AG09309 (cell line): ENCODE results near the gene THOC1.

ENCODE experiments used
- DNase-seq: peaks from one replicate; pipeline ENCODE4 v3.0.0-alpha.2; 2010; ENCODE audit warnings: low read depth
- H3K4me3 ChIP-seq: 2 replicates; pipeline ENCODE4 v1.5.1; 2011; ENCODE audit warnings: mild to moderate bottlenecking, low read depth, low read length, moderate library complexity; ENCODE audit not compliant: control insufficient read depth
- CTCF ChIP-seq: IDR thresholded peaks from 2 replicates; pipeline ENCODE4 v1.5.1; 2011; ENCODE audit warnings: mild to moderate bottlenecking, low read depth, low read length, inconsistent platforms; ENCODE audit not compliant: insufficient read depth, control insufficient read depth; ENCODE audit errors: missing control alignments

Gene THOC1

GRCh38 chr18:306608-307255 lies 38.9 kb upstream of the THOC1 start:
- no peak for DNase-seq
- no peak for TF ChIP-seq CTCF
- no peak overlapping the region for H3K4me3 ChIP-seq

- no peak overlapping the region for H3K4me3 ChIP-seq
- no peak for DNase-seq
- no peak for TF ChIP-seq CTCF
These were observed 37.2 kb upstream of the THOC1 start for GRCh38 chr18:305003-305501.

GRCh38 chr18:303607-304006 lies 35.8 kb upstream of the THOC1 start:
- DNase-seq: no peak
- TF ChIP-seq CTCF: no peak
- no peak overlapping the region for H3K4me3 ChIP-seq

- DNase-seq: no peak
- no peak for TF ChIP-seq CTCF
- H3K4me3 ChIP-seq: no peak overlapping the region
These were observed 35.2 kb upstream of the THOC1 start for GRCh38 chr18:303011-303410.

GRCh38 chr18:302097-302496 lies 34.2 kb upstream of the THOC1 start:
- DNase-seq: no peak
- no peak for TF ChIP-seq CTCF
- H3K4me3 ChIP-seq: no peak overlapping the region

- no peak for DNase-seq
- H3K4me3 ChIP-seq: no peak overlapping the region
- no peak for TF ChIP-seq CTCF
These were observed 30.1 kb upstream of the THOC1 start for GRCh38 chr18:297936-298335.
